Upper lobe of left lung (tissue), 4 donors: ENCODE results near the gene SHISA6.

ENCODE experiments used
- POLR2A ChIP-seq, 4 donors: fragments of 450-650 bp; IDR thresholded peaks; one replicate each; pipeline ENCODE4 v1.5.1; 2016 to 2017; ENCODE audit warnings: antibody characterized with exemption in 4 of 4, mild to moderate bottlenecking in 2 of 4
- POLR2AphosphoS5 ChIP-seq, 2 donors: sonication (generic); formaldehyde crosslinking; IDR thresholded peaks; one replicate each; pipeline ENCODE4 v1.5.1; 2017; ENCODE audit warnings: antibody characterized with exemption in 2 of 2
- TF ChIP-seq, protein P1 (sequence below), 6 experiments: fragments of 450-650 bp in 4 of 6; fragments of 200-600 bp in 2 of 6; sonication (generic) in 2 of 6; IDR thresholded peaks; one replicate each; pipeline ENCODE4 v1.5.1; 2016 to 2019; ENCODE audit warnings: antibody characterized with exemption in 6 of 6

DNA sequence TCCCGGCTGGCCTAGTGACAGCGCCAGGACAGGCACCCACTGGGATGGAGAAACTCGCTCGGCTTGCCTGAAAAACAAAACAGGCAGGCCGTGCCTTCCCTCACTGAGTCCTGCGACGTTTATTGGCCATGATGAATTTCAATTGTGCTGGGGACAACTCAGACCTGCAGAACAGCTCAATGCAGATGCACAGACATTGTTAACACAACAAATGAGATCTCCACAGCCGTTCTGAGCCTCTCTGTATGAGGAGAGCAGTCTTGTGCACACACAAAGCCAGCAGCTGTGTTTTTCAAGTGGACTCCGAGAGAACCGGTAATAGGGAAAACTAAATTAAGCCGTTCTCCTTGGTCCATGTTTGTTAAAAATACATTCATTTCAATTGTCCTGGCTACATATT is 15.9 kb downstream of the SHISA6 start:
- TF ChIP-seq POLR2AphosphoS5 (IDR thresholded peaks at IDR 0.05) (no peak), POLR2A (IDR thresholded peaks at IDR 0.05) (no peak)
- TF ChIP-seq, protein P1, sequence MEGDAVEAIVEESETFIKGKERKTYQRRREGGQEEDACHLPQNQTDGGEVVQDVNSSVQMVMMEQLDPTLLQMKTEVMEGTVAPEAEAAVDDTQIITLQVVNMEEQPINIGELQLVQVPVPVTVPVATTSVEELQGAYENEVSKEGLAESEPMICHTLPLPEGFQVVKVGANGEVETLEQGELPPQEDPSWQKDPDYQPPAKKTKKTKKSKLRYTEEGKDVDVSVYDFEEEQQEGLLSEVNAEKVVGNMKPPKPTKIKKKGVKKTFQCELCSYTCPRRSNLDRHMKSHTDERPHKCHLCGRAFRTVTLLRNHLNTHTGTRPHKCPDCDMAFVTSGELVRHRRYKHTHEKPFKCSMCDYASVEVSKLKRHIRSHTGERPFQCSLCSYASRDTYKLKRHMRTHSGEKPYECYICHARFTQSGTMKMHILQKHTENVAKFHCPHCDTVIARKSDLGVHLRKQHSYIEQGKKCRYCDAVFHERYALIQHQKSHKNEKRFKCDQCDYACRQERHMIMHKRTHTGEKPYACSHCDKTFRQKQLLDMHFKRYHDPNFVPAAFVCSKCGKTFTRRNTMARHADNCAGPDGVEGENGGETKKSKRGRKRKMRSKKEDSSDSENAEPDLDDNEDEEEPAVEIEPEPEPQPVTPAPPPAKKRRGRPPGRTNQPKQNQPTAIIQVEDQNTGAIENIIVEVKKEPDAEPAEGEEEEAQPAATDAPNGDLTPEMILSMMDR (IDR thresholded peaks at IDR 0.05) = no peak
